Activated CD4-positive, alpha-beta T cell treated with anti-CD3 and anti-CD28 coated beads, Interleukin-2, amount 10 ng/mL, durations not matched to agents 24 days and 14 days (primary cell): Measurements from ENCODE around the gene MLXIP. TPM values are rescaled to one million over a fixed set of nuclear protein-coding genes. Genes with fewer than 3 reads are reported as not detected.
A peak's percentile ranks its signal among the peaks of the same experiment; 100 is the strongest.

Experiments used
- DNase-seq: peaks from one replicate; pipeline ENCODE4 v3.0.0; 2022
- H3K27ac Mint-ChIP-seq: one replicate; pipeline ENCODE4 v1.8.0; 2022; ENCODE audit warnings: mild to moderate bottlenecking, mixed read lengths
- H3K27me3 Mint-ChIP-seq: one replicate; pipeline ENCODE4 v1.8.0; 2022; ENCODE audit warnings: mixed read lengths
- H3K36me3 Mint-ChIP-seq: one replicate; pipeline ENCODE4 v1.8.0; 2022; ENCODE audit warnings: low read depth, mild to moderate bottlenecking, mixed read lengths
- H3K4me1 Mint-ChIP-seq: one replicate; pipeline ENCODE4 v1.8.0; 2021; ENCODE audit warnings: mixed read lengths
- H3K4me3 Mint-ChIP-seq: one replicate; pipeline ENCODE4 v1.8.0; 2022; ENCODE audit warnings: mild to moderate bottlenecking, moderate library complexity, mixed read lengths
- H3K9me3 Mint-ChIP-seq: one replicate; pipeline ENCODE4 v1.8.0; 2021; ENCODE audit warnings: mixed read lengths
- intact Hi-C: fragments of 100-400 bp; cut with micrococcal nuclease; formaldehyde crosslinking; loops from one replicate; pipeline ENCODE4 v1.15.1; 2023
- total RNA-seq: library from RNA; stranded (reverse); gene quantifications from 2 replicates; pipeline ENCODE4 v1.2.3, GENCODE V29; 2022

The MLXIP gene
- total RNA-seq, 1 donor from 2014 or later: 47.6 TPM

DNA sequence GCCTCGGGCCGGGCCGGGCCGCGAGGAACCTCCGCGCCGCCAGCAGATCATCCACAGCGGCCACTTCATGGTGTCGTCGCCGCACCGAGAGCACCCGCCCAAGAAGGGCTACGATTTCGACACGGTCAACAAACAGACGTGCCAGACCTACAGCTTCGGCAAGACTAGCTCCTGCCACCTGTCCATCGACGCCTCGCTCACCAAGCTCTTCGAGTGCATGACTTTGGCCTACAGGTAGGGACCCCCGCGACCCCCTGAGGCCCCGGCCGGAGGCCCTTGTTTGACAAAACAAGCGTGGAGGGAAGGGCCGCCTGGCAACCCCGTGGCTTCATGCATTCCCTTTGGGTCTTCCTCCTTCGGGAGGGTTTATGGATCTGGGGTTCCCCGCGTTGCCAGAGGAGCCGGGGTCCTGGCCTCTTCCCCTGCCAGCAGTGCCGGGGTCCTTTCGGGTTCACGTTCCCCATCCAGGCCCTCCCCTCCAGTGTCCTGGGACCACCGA lies 526 bp downstream of the MLXIP start:
- no peak for DNase-seq
- peak overlapping the region; percentile 88 for H3K27ac Mint-ChIP-seq
- intact Hi-C loops: loop anchor here (10.0 kb wide), 1 partner anchor 1146 kb away; no protein-coding TSS in a partner anchor
- H3K36me3 Mint-ChIP-seq: peaks cover 24% of the 10 kb centered on the region
- no peaks in the 10 kb centered on the region for H3K27me3 Mint-ChIP-seq
- H3K9me3 Mint-ChIP-seq: no peaks in the 10 kb centered on the region
- H3K4me3 Mint-ChIP-seq: peak overlapping the region; percentile 91
- H3K4me1 Mint-ChIP-seq: peaks cover 48% of the 10 kb centered on the region

DNA sequence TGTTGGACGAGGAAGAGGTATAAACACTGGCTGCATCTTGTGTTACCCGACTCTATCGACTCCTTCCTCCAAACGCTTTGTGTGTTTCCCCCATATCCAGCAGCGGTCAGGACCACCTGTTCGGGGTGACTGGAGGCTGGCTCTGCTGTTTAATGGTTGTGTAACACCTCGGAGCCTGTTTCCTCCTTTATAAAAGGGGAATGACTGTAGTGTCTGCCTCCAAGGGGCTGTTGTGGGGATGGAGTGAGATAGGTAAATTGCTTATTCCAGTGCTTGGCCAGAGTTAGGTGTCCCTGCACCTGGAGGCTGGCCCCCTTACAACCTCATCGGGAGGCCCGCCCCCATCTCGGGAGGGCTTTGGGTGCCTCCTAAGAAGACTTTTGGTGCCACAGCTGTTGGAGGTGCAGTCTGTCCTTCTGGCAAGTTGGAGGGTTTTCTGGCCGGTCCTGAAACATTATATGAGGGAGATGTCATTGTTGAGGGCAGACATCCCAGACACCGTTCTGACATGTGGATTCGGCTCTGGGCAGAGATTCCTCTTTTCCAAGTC lies 1.1 kb downstream of the MLXIP start:
- H3K36me3 Mint-ChIP-seq: peaks cover 26% of the 10 kb centered on the region
- peak overlapping the region; percentile 88 for H3K27ac Mint-ChIP-seq
- H3K4me1 Mint-ChIP-seq: peaks cover 52% of the 10 kb centered on the region
- intact Hi-C loops: loop anchor here (2.0 to 10.0 kb wide), 5 partner anchors 43 to 1145 kb away; partner anchors contain the start of genes PSMD9 and SETD1B
- H3K27me3 Mint-ChIP-seq: no peaks in the 10 kb centered on the region
- H3K9me3 Mint-ChIP-seq: no peaks in the 10 kb centered on the region
- DNase-seq: peak; percentile 76
- H3K4me3 Mint-ChIP-seq: peak overlapping the region; percentile 91

DNA sequence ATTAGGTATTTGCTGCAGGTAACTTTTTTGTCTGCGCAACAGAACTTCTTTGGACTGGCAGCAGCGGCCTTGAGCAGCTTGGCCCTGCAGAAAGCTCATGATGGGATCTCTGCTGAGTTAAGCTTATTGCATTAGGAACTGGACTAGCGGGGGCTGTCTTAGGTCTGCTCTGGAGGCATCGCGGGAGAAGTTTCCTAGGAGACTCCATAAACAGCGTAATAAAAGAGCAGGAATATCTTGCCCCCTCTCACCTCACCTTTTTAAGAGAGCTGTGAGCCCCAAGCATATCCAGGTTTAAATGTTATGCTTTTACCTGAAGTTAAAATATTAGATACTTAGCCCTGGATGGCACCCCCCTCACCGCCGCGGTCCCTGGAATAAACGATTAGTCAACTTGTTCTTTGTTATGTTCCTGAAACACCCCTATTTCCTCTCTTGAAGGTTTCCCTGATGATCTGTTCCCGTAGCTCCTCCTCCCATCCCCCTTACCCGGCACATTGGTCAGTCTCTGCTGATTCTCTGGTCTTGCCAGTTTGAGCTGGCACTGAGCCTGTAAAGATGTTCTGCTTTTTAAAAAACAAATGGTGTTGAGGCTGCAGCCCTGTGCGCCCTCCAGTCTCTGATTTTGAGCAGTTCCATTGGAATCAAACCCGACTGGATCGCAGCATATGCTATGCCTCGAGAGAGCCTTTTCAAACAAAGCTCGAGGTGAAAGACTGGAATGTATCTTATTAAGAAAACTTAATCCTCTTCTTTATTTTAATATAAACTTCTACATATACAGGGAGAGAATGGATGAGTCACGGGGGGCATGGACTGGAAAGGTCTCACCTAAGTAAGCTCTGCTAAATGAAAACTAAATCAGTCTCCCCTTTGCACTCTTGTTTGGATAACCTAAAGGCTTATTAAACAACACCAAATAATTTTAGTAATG lies 1.9 kb downstream of the MLXIP start:
- intact Hi-C loops: loop anchor here (2.0 to 10.0 kb wide), 4 partner anchors 42 to 644 kb away; partner anchors contain the start of genes PSMD9 and SETD1B
- Mint-ChIP-seq H3K27me3 (no peaks in the 10 kb centered on the region), H3K9me3 (no peaks in the 10 kb centered on the region), H3K27ac (peak overlapping the region; percentile 88), H3K4me1 (peaks cover 52% of the 10 kb centered on the region), H3K36me3 (peaks cover 31% of the 10 kb centered on the region), H3K4me3 (peak overlapping the region; percentile 91)
- DNase-seq: peak; percentile 71

DNA sequence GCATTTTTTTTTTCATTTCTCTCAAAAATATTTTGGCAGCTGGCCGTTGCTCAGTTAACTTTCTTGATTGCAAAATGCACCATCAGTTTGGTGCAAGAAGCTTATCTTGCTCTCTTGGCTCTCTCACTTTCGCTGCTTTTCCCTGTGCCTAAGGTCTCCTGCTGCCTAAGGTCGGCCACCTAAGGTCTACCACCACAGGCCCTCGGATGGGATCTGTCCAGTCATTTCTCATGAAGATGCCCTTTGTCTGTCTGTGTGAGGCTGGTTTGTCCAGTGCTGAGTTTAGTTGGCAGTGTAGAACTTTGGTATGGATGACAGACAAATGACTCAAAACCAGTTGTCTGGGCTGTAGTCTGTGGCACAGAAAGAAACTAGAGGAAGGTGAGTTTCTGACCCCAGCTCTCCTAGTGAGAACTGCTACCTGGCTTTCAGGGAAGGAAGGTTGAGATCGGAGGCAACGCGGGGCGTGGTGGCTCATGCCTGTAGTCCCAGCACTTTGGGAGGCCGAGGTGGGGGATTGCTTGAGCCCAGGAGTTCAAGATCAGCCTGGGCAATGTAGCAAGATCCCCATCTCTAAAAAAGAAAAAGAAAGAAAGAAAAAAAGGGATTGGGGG lies 2.6 kb downstream of the MLXIP start:
- H3K4me1 Mint-ChIP-seq: peaks cover 58% of the 10 kb centered on the region
- peaks cover 35% of the 10 kb centered on the region for H3K36me3 Mint-ChIP-seq

DNA sequence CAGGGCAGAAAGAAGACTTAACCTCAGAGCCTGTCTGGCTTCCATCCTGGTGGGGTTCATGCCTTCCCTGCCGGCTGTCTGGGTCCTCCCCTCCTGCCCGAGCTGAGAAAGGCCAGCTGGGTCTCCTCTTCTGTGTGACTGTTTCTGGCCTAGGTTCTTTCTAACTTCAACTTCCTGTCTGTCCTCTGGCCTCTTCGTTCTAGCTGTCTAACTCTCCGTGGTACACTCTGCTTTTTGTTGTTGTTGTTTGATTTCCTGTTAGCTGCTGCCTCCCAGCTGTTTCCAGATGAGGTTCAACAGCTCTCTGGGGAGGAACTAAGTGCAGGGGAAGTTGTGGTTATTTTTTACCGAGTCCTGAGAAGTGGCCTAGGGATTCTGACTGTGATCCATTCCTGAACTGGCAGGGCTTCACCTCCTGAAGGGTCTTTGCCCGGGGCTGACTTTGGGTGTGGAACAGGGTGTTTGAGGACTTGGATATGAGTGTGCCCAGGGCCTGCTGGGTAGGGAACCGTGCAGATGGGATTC lies 3.2 kb downstream of the MLXIP start:
- intact Hi-C loops: loop anchor here (2.0 to 10.0 kb wide), 4 partner anchors 41 to 643 kb away; partner anchors contain the start of genes PSMD9 and SETD1B
- Mint-ChIP-seq H3K4me3 (peak overlapping the region; percentile 91), H3K36me3 (peaks cover 35% of the 10 kb centered on the region), H3K4me1 (peaks cover 54% of the 10 kb centered on the region), H3K27ac (peak overlapping the region; percentile 80), H3K9me3 (no peaks in the 10 kb centered on the region), H3K27me3 (no peaks in the 10 kb centered on the region)
- DNase-seq: peak; percentile 87

More for the DNA sequence above, 2.6 kb downstream of the MLXIP start:
- DNase-seq: peak; percentile 68
- H3K9me3 Mint-ChIP-seq: no peaks in the 10 kb centered on the region
- peak overlapping the region; percentile 91 for H3K4me3 Mint-ChIP-seq
- H3K27ac Mint-ChIP-seq: peak overlapping the region; percentile 80
- intact Hi-C loops: loop anchor here (2.0 to 10.0 kb wide), 4 partner anchors 42 to 644 kb away; partner anchors contain the start of genes PSMD9 and SETD1B
- no peaks in the 10 kb centered on the region for H3K27me3 Mint-ChIP-seq

DNA sequence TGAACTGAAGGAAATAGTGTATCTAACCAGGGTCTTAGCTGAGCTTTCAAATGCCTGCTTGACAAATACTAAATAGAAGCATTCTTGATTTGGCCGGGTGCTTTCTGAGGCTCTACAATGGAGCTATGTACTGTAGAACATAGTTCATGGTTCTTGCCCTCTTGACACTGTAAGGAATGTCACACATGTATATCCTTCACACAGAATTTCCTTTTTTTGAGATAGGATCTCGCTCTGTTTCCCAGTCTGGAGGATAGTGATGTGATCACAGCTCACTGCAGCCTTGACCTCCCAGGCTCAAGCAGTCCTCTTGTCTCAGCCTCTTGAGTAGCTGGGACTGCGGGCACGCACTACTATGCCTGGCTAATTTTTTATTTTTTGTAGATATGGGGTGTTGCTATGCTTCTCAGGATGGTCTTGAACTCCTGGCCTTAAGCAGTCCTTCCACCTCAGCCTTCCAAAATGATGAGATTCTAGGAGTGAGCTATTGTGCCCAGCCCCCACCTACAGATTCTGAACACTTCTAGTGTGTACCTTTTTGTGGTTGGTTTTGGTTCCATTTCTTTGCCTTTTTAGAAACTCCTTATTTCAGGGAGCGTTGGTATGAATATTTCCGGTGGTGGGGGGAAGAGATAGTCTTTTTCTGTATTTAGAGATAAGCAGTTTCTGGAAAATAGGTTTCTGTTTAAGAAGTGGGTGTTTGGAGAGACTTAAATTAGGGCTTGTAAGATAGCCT lies 4.2 kb downstream of the MLXIP start:
- peak overlapping the region; percentile 80 for H3K27ac Mint-ChIP-seq

DNA sequence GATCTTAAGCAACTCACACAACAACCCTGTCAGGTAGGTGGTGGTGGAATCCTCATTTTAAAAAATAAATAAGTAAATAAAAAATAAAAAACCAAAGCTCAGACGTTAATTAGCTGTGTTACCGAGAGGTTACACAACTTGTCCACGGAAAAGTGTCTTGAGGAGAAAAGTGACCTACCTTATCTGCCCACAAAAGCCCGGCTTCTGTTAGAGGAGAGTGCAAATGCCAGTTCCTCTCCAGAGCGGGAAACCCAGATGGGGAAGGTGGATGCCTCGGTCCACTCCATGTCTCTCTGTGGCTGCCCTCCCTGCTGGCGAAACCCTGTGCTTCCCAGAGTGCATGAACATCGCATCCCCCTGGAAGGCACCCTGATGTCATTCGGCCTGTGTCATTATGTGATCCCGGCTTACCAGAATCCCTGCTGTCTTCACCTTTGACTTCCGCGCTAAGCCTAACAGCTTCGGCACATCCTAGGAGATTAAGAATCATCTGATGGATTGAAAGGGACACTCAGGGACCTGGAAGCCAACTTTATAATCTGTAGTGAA lies 6.4 kb downstream of the MLXIP start:
- no peak for DNase-seq
- intact Hi-C loops: loop anchor here (5.0 to 10.0 kb wide), 3 partner anchors 198 to 640 kb away; partner anchors contain the start of genes PSMD9 and SETD1B
- H3K36me3 Mint-ChIP-seq: peaks cover 51% of the 10 kb centered on the region
- H3K27ac Mint-ChIP-seq: peak overlapping the region; percentile 22
- H3K9me3 Mint-ChIP-seq: no peaks in the 10 kb centered on the region
- peaks cover 69% of the 10 kb centered on the region for H3K4me1 Mint-ChIP-seq
- H3K4me3 Mint-ChIP-seq: no peak overlapping the region
- H3K27me3 Mint-ChIP-seq: no peaks in the 10 kb centered on the region

More for the DNA sequence above, 4.2 kb downstream of the MLXIP start:
- Mint-ChIP-seq H3K36me3 (peaks cover 44% of the 10 kb centered on the region), H3K4me3 (peak overlapping the region; percentile 91), H3K27me3 (no peaks in the 10 kb centered on the region), H3K9me3 (no peaks in the 10 kb centered on the region), H3K4me1 (peaks cover 61% of the 10 kb centered on the region)
- intact Hi-C loops: loop anchor here (1.0 to 10.0 kb wide), 4 partner anchors 26 to 642 kb away; partner anchors contain the start of genes PSMD9 and SETD1B
- peak; percentile 74 for DNase-seq

DNA sequence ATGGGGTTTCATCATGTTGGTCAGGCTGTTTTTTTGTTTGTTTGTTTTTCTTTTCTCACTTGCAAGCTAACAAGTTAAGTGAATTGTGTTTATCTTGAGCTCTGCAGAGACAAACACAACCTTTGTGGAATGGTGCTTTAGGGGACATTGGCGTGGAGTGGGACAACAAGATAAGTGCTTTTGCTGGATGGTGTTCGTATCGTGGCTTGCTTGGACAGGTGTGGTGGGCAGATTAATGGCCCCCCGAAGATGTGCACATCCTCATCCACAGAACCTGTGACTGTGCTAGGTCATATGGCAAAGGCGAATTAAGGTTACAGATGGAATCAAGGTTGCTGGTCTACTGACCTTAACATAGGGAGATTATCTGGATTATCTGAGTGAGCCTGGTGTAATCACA lies 7.0 kb downstream of the MLXIP start:
- Mint-ChIP-seq H3K27ac (peak overlapping the region; percentile 22), H3K9me3 (no peaks in the 10 kb centered on the region), H3K4me3 (no peak overlapping the region), H3K27me3 (no peaks in the 10 kb centered on the region), H3K4me1 (peaks cover 63% of the 10 kb centered on the region), H3K36me3 (peaks cover 46% of the 10 kb centered on the region)
- intact Hi-C loops: loop anchor here (10.0 kb wide), 2 partner anchors 281 to 639 kb away; partner anchors contain the start of gene SETD1B
- no peak for DNase-seq

DNA sequence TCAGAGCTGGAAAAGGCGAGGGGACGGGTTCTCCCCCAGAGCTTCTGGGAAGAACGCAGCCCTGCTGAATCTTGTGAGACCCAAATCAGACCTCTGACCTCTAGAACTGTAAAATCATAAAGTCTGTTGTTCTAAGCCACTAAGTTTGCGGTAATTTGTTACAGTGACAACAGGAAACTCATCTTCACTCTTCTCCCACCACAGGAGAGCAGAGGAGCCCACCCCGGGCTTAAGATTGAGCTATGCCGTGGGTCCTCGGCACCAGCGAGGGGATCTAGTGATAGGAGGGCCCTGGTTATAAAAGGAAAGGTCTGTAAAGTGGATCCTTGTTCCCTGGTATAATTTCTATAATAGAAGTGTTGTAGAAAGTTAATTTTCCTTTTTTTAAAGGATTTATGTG lies 7.6 kb downstream of the MLXIP start:
- no peak overlapping the region for H3K27ac Mint-ChIP-seq
- no peak overlapping the region for H3K4me3 Mint-ChIP-seq
- intact Hi-C loops: loop anchor here (10.0 kb wide), 2 partner anchors 281 to 639 kb away; partner anchors contain the start of gene SETD1B
- H3K36me3 Mint-ChIP-seq: peaks cover 49% of the 10 kb centered on the region
- no peaks in the 10 kb centered on the region for H3K9me3 Mint-ChIP-seq
- no peak for DNase-seq
- H3K27me3 Mint-ChIP-seq: no peaks in the 10 kb centered on the region
- H3K4me1 Mint-ChIP-seq: peaks cover 63% of the 10 kb centered on the region

DNA sequence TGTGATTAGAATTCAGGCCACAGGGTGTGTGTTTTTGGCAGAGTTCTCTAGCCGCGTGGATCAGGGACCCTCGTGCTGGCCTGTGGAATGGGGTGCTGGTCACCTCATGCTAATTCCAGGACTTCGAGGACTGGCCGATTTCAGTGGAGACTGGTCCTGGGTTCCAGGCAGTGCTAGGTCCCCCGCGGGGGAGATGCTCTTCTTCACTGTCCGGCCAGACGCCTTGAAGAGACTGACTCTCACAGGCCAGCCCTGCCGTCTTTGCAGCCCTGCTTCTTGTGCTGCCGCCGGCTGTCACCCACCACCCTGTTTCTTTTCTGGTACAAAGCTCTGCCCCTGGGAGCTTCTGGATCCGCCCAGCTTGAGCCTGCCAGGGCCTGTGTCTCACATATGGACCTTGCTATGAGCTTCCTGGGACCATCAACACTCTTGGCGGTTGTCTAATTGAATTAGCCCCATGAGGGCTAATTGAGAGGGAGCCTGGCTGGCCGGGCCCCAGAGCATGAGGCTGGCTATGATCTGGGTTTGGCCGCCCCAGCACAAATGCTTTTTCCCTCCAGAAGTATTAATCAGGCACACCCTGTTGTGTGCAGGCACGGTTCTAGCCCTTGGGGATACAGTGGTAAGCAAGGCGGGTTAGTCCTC lies 8.2 kb downstream of the MLXIP start:
- intact Hi-C loops: loop anchor here (10.0 kb wide), 2 partner anchors 282 to 638 kb away; partner anchors contain the start of gene SETD1B
- no peak overlapping the region for H3K4me3 Mint-ChIP-seq
- H3K27ac Mint-ChIP-seq: no peak overlapping the region
- H3K27me3 Mint-ChIP-seq: no peaks in the 10 kb centered on the region
- DNase-seq: no peak
- peaks cover 51% of the 10 kb centered on the region for H3K36me3 Mint-ChIP-seq
- H3K4me1 Mint-ChIP-seq: peaks cover 61% of the 10 kb centered on the region
- no peaks in the 10 kb centered on the region for H3K9me3 Mint-ChIP-seq

DNA sequence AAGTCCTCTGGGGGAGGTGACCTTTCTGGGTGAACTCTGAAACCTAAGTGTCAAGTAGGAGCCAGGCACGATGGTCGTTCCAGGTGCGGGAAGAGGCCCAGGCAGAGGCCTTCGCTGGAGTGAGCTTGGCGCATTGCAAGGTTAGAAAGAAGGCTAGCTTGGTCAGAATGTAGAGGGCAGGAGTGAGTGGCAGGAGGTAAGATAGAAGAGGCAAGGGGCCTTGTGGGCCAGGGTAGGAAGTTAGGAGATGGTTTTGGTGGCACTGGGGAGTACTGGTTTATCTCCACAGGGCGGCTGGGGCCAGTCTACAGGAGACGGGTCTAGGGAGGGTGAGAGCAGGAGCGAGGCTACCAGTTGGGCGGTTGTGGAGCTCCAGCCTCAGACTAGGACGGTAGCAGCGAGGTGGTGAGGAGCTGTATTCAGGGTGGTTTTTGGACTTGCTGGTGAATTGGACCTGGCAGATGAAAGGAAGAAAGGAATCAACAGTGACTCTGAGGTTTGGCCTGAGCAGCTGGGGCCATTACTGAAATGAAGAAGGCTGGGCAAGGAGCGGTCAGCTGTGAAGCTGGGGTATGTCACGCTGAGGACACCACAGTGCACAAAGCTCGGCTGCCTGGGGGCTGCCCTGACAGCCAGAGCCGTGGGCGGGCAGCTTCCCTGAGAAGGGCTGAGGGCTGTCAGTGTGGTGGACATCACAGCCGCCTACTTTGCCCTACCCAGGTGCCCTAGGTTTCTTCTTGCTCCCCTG lies 9.0 kb downstream of the MLXIP start:
- peaks cover 50% of the 10 kb centered on the region for H3K36me3 Mint-ChIP-seq
- peak overlapping the region; percentile 4 for H3K27ac Mint-ChIP-seq
- no peak for DNase-seq
- peaks cover 53% of the 10 kb centered on the region for H3K4me1 Mint-ChIP-seq
- H3K4me3 Mint-ChIP-seq: no peak overlapping the region
- no peaks in the 10 kb centered on the region for H3K9me3 Mint-ChIP-seq
- no peaks in the 10 kb centered on the region for H3K27me3 Mint-ChIP-seq
- intact Hi-C loops: loop anchor here (10.0 kb wide), 2 partner anchors 283 to 637 kb away; partner anchors contain the start of gene SETD1B
